HEK293 (cell line): ENCODE measurements around the gene LAMA2.

Source experiments
- CTCF ChIA-PET: fragments of 350-600 bp; formaldehyde crosslinking; extraction: SDS; loops from one replicate; lab custom pipeline; 2021; ENCODE audit warnings: antibody characterized with exemption; lab: Yijun Ruan, JAX
- POLR2A ChIA-PET: fragments of 300-600 bp; formaldehyde crosslinking; extraction: SDS; loops from one replicate; lab custom pipeline; 2020; ENCODE audit warnings: antibody characterized with exemption, inconsistent platforms; lab: Yijun Ruan, JAX
- H3K27ac ChIP-seq: fragments of 200-500 bp; sonication (Bioruptor generic); 2 replicates; pipeline ENCODE4 v1.5.1; 2014; ENCODE audit warnings: low read depth, low read length, control low read depth, inconsistent platforms; ENCODE audit errors: extremely low read depth
- H3K36me3 ChIP-seq, 2 experiments: fragments of 200-500 bp in 1 of 2; sonication (Bioruptor generic) in 1 of 2; 1 replicate in 1 of 2; 2 replicates in 1 of 2; pipeline ENCODE4 v1.5.1; 2014 to 2017; ENCODE audit warnings: inconsistent platforms in 2 of 2, low read length in 2 of 2; ENCODE audit not compliant: control insufficient read depth in 2 of 2, insufficient read depth in 1 of 2
- H3K4me1 ChIP-seq: fragments of 200-500 bp; sonication (Bioruptor generic); 2 replicates; pipeline ENCODE4 v1.5.1; 2014; ENCODE audit warnings: mild to moderate bottlenecking, low read length, inconsistent platforms; ENCODE audit not compliant: control insufficient read depth, insufficient read depth
- H3K4me3 ChIP-seq: 2 replicates; pipeline ENCODE4 v1.5.1; 2011; ENCODE audit warnings: low read depth, mild to moderate bottlenecking, control low read depth, low read length, moderate library complexity
- H3K9me3 ChIP-seq: fragments of 200-500 bp; sonication (Bioruptor generic); 2 replicates; pipeline ENCODE4 v1.5.1; 2014; ENCODE audit warnings: low read depth, low read length, inconsistent platforms; ENCODE audit not compliant: control insufficient read depth, insufficient read depth
- GLIS1 ChIP-seq: fragments of 450-650 bp; formaldehyde crosslinking; IDR thresholded peaks from 2 replicates; pipeline ENCODE4 v1.5.1; 2016; ENCODE audit warnings: missing biosample characterization, missing genetic modification characterization
- SETDB1 ChIP-seq: IDR thresholded peaks from one replicate; pipeline ENCODE4 v1.6.1; 2017; ENCODE audit warnings: mild to moderate bottlenecking, low read length, moderate library complexity, mixed read lengths; ENCODE audit not compliant: insufficient read length
- ZFP3 ChIP-seq: fragments of 450-650 bp; formaldehyde crosslinking; IDR thresholded peaks from 2 replicates; pipeline ENCODE4 v1.5.1; 2016; ENCODE audit warnings: low read depth, missing biosample characterization, missing genetic modification characterization
- ZNF114 ChIP-seq: fragments of 450-650 bp; formaldehyde crosslinking; IDR thresholded peaks from 2 replicates; pipeline ENCODE4 v1.5.0; 2017; ENCODE audit warnings: missing biosample characterization, missing genetic modification characterization
- ZNF138 ChIP-seq: fragments of 450-650 bp; formaldehyde crosslinking; IDR thresholded peaks from 2 replicates; pipeline ENCODE4 v1.5.1; 2016; ENCODE audit warnings: missing biosample characterization, missing genetic modification characterization, borderline replicate concordance
- ZNF174 ChIP-seq: fragments of 450-650 bp; formaldehyde crosslinking; IDR thresholded peaks from 2 replicates; pipeline ENCODE4 v1.5.0; 2017; ENCODE audit warnings: missing biosample characterization, mild to moderate bottlenecking, missing genetic modification characterization
- ZNF324 ChIP-seq: fragments of 450-650 bp; formaldehyde crosslinking; IDR thresholded peaks from 2 replicates; pipeline ENCODE4 v1.5.1; 2016; ENCODE audit warnings: missing biosample characterization, missing genetic modification characterization
- ZNF416 ChIP-seq: fragments of 450-650 bp; formaldehyde crosslinking; IDR thresholded peaks from 2 replicates; pipeline ENCODE4 v1.5.1; 2016; ENCODE audit warnings: missing biosample characterization, missing genetic modification characterization
- ZNF48 ChIP-seq: fragments of 450-650 bp; formaldehyde crosslinking; IDR thresholded peaks from 2 replicates; pipeline ENCODE4 v1.5.1; 2016; ENCODE audit warnings: missing biosample characterization, missing genetic modification characterization
- ZNF529 ChIP-seq: fragments of 450-650 bp; formaldehyde crosslinking; IDR thresholded peaks from 2 replicates; pipeline ENCODE4 v1.5.1; 2017; ENCODE audit warnings: missing genetic modification characterization, missing biosample characterization; ENCODE audit not compliant: insufficient replicate concordance
- ZNF548 ChIP-seq: fragments of 450-650 bp; formaldehyde crosslinking; IDR thresholded peaks from 2 replicates; pipeline ENCODE4 v1.5.1; 2016; ENCODE audit warnings: missing biosample characterization, missing genetic modification characterization
- ZNF549 ChIP-seq: fragments of 450-650 bp; IDR thresholded peaks from 2 replicates; pipeline ENCODE4 v1.5.1; 2018; ENCODE audit warnings: missing biosample characterization, missing genetic modification characterization, mild to moderate bottlenecking, inconsistent platforms, moderate library complexity
- ZNF621 ChIP-seq: fragments of 450-650 bp; formaldehyde crosslinking; IDR thresholded peaks from 2 replicates; pipeline ENCODE4 v1.5.1; 2017; ENCODE audit warnings: missing biosample characterization, missing genetic modification characterization
- TF ChIP-seq, protein P1 (sequence below): fragments of 450-650 bp; formaldehyde crosslinking; IDR thresholded peaks from 2 replicates; pipeline ENCODE4 v1.5.1; 2016; ENCODE audit warnings: missing biosample characterization, missing genetic modification characterization
- TF ChIP-seq, protein P2 (sequence below): fragments of 450-650 bp; formaldehyde crosslinking; IDR thresholded peaks from 2 replicates; pipeline ENCODE4 v1.5.1; 2016; ENCODE audit warnings: missing biosample characterization, missing genetic modification characterization, borderline replicate concordance
- TF ChIP-seq, protein P3 (sequence below): fragments of 450-650 bp; IDR thresholded peaks from 2 replicates; pipeline ENCODE4 v1.5.1; 2018; ENCODE audit warnings: missing biosample characterization, mild to moderate bottlenecking, missing genetic modification characterization
- TF ChIP-seq, protein P4 (sequence below): fragments of 450-650 bp; formaldehyde crosslinking; IDR thresholded peaks from 2 replicates; pipeline ENCODE4 v1.5.1; 2016; ENCODE audit warnings: missing biosample characterization, missing genetic modification characterization
- TF ChIP-seq, protein P5 (sequence below): fragments of 450-650 bp; formaldehyde crosslinking; IDR thresholded peaks from 2 replicates; pipeline ENCODE4 v1.5.1; 2016; ENCODE audit warnings: missing biosample characterization, missing genetic modification characterization
- TF ChIP-seq, protein P6 (sequence below): fragments of 450-650 bp; formaldehyde crosslinking; IDR thresholded peaks from 2 replicates; pipeline ENCODE4 v1.5.0; 2017; ENCODE audit warnings: missing biosample characterization, missing genetic modification characterization, borderline replicate concordance

The LAMA2 gene

DNA sequence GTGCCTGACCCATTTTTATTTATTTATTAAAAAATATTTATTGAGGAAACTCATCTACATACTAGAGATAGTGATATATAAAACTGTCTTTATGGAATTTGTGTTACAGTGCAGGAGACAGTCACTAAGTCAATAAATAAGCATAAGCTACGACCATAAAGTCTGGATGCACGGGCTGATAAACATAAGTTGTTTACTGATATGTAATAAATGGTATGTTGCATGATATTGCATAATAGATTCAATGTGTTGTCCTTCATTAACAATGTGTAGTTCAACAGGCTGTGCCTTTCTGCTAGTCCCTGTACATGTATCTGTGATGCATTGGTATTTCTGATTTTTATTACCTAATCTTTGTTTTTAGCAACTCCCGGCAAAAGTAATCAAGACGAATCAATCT is 515.8 kb downstream of the LAMA2 start (continued):
- TF ChIP-seq, protein P1, sequence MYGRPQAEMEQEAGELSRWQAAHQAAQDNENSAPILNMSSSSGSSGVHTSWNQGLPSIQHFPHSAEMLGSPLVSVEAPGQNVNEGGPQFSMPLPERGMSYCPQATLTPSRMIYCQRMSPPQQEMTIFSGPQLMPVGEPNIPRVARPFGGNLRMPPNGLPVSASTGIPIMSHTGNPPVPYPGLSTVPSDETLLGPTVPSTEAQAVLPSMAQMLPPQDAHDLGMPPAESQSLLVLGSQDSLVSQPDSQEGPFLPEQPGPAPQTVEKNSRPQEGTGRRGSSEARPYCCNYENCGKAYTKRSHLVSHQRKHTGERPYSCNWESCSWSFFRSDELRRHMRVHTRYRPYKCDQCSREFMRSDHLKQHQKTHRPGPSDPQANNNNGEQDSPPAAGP (tag by site-specific recombination) = no peak
- TF ChIP-seq ZNF48 (tag by site-specific recombination) = no peak

DNA sequence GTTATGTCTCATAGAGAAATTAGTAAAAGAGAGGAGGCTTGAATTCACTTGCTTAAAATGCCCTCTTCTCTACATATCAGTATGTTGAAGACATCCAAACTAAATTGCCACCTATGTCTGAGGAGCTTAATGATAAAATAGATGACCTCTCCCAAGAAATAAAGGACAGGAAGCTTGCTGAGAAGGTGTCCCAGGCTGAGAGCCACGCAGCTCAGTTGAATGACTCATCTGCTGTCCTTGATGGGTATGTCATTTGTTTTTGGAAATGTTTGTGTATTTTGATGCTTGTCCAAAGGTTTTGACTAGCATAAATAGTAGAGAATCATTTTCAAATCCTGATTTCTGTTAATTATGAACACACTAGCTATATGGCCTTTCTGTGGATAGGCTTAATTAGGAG is 519.3 kb downstream of the LAMA2 start:
- no peak for TF ChIP-seq ZNF138
- no peak for TF ChIP-seq ZNF529 (tag by site-specific recombination)
- no peak for TF ChIP-seq ZNF548 (tag by site-specific recombination)
- no peak for TF ChIP-seq ZNF324 (tag by site-specific recombination)
- no peak for TF ChIP-seq GLIS1 (tag by site-specific recombination)
- no peak for TF ChIP-seq ZNF416 (tag by site-specific recombination)
- TF ChIP-seq, protein P2, sequence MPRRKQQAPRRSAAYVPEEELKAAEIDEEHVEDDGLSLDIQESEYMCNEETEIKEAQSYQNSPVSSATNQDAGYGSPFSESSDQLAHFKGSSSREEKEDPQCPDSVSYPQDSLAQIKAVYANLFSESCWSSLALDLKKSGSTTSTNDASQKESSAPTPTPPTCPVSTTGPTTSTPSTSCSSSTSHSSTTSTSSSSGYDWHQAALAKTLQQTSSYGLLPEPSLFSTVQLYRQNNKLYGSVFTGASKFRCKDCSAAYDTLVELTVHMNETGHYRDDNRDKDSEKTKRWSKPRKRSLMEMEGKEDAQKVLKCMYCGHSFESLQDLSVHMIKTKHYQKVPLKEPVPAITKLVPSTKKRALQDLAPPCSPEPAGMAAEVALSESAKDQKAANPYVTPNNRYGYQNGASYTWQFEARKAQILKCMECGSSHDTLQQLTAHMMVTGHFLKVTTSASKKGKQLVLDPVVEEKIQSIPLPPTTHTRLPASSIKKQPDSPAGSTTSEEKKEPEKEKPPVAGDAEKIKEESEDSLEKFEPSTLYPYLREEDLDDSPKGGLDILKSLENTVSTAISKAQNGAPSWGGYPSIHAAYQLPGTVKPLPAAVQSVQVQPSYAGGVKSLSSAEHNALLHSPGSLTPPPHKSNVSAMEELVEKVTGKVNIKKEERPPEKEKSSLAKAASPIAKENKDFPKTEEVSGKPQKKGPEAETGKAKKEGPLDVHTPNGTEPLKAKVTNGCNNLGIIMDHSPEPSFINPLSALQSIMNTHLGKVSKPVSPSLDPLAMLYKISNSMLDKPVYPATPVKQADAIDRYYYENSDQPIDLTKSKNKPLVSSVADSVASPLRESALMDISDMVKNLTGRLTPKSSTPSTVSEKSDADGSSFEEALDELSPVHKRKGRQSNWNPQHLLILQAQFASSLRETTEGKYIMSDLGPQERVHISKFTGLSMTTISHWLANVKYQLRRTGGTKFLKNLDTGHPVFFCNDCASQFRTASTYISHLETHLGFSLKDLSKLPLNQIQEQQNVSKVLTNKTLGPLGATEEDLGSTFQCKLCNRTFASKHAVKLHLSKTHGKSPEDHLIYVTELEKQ (tag by site-specific recombination) = no peak
- H3K4me3 ChIP-seq = no peak overlapping the region
- no peak overlapping the region for H3K27ac ChIP-seq
- POLR2A ChIA-PET = no interaction called here
- no peaks in the 10 kb centered on the region for H3K4me1 ChIP-seq
- CTCF ChIA-PET = interaction anchor here (1.2 kb wide), 1 partner anchor 99 kb away, joined by 3 read pairs; no protein-coding TSS in a partner anchor
- H3K36me3 ChIP-seq = no peaks in the 10 kb centered on the region
- H3K9me3 ChIP-seq = no peaks in the 10 kb centered on the region

DNA sequence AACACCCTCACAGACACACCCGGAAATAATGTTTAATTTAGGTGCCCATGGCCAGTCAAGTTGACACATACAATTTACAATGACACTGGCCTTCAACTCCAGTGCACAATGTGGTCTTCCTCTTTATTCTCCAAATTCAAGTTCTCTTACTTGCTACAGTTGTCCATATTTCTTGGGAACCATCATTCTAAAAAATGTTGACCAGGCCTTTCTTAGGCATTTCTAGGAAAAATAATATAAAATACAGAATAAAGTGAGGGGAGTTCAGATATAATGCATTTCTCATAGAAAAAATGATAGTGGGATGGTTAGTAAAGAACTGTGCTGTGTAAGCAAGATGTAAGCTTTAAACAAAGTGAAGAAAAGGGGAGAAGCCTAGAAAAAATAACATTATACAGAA is 528.2 kb downstream of the LAMA2 start:
- ChIA-PET POLR2A (no interaction called here), CTCF (no interaction called here)
- no peak overlapping the region for H3K27ac ChIP-seq
- no peaks in the 10 kb centered on the region for H3K4me1 ChIP-seq
- no peaks in the 10 kb centered on the region for H3K9me3 ChIP-seq
- no peaks in the 10 kb centered on the region for H3K36me3 ChIP-seq
- no peak overlapping the region for H3K4me3 ChIP-seq
- TF ChIP-seq ZNF114 (no peak), ZNF549 (tag by site-specific recombination) (no peak), ZNF174 (tag by site-specific recombination) (no peak), ZFP3 (tag by site-specific recombination) (no peak), SETDB1 (no peak), ZNF621 (tag by site-specific recombination) (no peak)
- TF ChIP-seq, protein P3, sequence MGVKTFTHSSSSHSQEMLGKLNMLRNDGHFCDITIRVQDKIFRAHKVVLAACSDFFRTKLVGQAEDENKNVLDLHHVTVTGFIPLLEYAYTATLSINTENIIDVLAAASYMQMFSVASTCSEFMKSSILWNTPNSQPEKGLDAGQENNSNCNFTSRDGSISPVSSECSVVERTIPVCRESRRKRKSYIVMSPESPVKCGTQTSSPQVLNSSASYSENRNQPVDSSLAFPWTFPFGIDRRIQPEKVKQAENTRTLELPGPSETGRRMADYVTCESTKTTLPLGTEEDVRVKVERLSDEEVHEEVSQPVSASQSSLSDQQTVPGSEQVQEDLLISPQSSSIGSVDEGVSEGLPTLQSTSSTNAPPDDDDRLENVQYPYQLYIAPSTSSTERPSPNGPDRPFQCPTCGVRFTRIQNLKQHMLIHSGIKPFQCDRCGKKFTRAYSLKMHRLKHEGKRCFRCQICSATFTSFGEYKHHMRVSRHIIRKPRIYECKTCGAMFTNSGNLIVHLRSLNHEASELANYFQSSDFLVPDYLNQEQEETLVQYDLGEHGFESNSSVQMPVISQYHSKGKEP (tag by site-specific recombination) = no peak
- TF ChIP-seq, protein P4, sequence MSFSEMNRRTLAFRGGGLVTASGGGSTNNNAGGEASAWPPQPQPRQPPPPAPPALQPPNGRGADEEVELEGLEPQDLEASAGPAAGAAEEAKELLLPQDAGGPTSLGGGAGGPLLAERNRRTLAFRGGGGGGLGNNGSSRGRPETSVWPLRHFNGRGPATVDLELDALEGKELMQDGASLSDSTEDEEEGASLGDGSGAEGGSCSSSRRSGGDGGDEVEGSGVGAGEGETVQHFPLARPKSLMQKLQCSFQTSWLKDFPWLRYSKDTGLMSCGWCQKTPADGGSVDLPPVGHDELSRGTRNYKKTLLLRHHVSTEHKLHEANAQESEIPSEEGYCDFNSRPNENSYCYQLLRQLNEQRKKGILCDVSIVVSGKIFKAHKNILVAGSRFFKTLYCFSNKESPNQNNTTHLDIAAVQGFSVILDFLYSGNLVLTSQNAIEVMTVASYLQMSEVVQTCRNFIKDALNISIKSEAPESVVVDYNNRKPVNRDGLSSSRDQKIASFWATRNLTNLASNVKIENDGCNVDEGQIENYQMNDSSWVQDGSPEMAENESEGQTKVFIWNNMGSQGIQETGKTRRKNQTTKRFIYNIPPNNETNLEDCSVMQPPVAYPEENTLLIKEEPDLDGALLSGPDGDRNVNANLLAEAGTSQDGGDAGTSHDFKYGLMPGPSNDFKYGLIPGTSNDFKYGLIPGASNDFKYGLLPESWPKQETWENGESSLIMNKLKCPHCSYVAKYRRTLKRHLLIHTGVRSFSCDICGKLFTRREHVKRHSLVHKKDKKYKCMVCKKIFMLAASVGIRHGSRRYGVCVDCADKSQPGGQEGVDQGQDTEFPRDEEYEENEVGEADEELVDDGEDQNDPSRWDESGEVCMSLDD = no peak
- TF ChIP-seq, protein P5, sequence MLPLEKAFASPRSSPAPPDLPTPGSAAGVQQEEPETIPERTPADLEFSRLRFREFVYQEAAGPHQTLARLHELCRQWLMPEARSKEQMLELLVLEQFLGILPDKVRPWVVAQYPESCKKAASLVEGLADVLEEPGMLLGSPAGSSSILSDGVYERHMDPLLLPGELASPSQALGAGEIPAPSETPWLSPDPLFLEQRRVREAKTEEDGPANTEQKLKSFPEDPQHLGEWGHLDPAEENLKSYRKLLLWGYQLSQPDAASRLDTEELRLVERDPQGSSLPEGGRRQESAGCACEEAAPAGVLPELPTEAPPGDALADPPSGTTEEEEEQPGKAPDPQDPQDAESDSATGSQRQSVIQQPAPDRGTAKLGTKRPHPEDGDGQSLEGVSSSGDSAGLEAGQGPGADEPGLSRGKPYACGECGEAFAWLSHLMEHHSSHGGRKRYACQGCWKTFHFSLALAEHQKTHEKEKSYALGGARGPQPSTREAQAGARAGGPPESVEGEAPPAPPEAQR (tag by site-specific recombination) = no peak
- TF ChIP-seq, protein P6, sequence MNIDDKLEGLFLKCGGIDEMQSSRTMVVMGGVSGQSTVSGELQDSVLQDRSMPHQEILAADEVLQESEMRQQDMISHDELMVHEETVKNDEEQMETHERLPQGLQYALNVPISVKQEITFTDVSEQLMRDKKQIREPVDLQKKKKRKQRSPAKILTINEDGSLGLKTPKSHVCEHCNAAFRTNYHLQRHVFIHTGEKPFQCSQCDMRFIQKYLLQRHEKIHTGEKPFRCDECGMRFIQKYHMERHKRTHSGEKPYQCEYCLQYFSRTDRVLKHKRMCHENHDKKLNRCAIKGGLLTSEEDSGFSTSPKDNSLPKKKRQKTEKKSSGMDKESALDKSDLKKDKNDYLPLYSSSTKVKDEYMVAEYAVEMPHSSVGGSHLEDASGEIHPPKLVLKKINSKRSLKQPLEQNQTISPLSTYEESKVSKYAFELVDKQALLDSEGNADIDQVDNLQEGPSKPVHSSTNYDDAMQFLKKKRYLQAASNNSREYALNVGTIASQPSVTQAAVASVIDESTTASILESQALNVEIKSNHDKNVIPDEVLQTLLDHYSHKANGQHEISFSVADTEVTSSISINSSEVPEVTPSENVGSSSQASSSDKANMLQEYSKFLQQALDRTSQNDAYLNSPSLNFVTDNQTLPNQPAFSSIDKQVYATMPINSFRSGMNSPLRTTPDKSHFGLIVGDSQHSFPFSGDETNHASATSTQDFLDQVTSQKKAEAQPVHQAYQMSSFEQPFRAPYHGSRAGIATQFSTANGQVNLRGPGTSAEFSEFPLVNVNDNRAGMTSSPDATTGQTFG (tag by site-specific recombination) = no peak
